ENCODE results near the gene TBXT. TPM values are rescaled to one million over a fixed set of nuclear protein-coding genes. Genes with fewer than 3 reads are reported as not detected.

TBXT gene, protein sequence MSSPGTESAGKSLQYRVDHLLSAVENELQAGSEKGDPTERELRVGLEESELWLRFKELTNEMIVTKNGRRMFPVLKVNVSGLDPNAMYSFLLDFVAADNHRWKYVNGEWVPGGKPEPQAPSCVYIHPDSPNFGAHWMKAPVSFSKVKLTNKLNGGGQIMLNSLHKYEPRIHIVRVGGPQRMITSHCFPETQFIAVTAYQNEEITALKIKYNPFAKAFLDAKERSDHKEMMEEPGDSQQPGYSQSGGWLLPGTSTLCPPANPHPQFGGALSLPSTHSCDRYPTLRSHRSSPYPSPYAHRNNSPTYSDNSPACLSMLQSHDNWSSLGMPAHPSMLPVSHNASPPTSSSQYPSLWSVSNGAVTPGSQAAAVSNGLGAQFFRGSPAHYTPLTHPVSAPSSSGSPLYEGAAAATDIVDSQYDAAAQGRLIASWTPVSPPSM
- not detected in 2 replicates for total RNA-seq (2014; rRNA removed; shearing (Covaris generic); ENCODE audit: low replicate concordance)

DNA sequence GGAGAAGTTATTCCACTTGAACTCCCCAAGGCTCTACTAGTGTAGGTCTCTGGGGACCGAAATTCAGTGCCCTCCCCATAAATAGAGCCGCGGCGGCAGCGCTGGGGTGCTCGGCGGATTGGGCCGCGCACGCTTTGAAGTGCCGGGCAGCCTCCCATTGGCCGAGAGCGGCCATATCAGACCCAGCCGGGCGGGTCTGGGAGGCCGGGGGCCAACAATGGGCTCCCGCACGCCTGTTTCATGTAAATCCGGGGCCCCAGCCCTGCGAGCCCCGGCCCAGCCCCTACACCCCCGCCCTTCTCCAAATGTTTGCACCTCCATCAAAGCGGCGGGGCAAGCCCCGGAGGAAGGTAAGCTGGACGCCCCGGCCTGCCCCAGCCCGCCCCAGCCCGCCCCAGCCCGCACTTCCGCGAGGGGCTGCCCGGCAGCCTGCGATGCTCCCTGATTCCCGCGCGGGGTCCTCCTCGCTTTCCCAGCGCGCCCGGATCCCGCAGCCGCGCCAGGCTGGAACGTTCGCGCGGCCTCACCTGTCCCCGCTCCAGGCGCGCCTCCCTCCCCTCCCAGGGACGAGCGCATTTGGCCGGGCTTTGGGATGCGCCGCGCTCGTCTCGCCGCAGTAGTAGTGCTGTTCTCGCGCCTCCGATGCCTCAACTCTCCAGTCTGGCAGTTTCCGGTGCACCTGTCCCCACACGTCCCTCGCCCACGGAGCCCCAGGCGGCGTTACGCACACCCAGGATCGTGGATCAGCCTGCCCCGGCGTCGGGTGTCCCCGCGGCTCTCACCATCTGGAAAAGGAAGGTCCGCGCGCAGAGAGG, at the start of gene TBXT:
Gene TBXT (minus strand): TSS at position 51 of the 815 bp plus-strand sequence. CDS start 260 bp downstream, outside the sequence.
- Histone ChIP-seq H3K9me3 (no peaks in the 10 kb centered on the region), H3K36me3 (no peaks in the 10 kb centered on the region), H3K4me3 (peak within 1 kb of the TSS; percentile 41), H3K27me3 (peaks cover 28% of the 10 kb centered on the region)
- DNase-seq = peak; percentile 17

DNA sequence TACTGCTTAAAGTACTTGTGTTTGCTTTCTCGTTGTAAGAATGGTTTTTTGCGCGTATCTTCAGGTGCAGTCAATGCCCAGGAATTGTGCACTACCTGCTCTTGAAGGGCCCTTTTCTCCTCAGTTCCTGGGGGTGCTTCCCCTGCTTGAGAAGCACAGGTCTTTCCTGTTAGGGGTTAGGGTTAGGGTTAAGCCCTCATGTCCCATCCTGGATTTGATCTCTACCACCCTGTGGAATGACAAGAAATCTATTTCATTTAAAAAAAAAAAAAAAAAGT, 39.6 kb upstream of the TBXT start:
- no peaks in the 10 kb centered on the region; the same call in 1 of the 2 replicates for H3K27me3 ChIP-seq
- H3K36me3 ChIP-seq = no peaks in the 10 kb centered on the region
- no peak overlapping the region for H3K4me3 ChIP-seq
- DNase-seq = no peak
- H3K9me3 ChIP-seq = no peaks in the 10 kb centered on the region

DNA sequence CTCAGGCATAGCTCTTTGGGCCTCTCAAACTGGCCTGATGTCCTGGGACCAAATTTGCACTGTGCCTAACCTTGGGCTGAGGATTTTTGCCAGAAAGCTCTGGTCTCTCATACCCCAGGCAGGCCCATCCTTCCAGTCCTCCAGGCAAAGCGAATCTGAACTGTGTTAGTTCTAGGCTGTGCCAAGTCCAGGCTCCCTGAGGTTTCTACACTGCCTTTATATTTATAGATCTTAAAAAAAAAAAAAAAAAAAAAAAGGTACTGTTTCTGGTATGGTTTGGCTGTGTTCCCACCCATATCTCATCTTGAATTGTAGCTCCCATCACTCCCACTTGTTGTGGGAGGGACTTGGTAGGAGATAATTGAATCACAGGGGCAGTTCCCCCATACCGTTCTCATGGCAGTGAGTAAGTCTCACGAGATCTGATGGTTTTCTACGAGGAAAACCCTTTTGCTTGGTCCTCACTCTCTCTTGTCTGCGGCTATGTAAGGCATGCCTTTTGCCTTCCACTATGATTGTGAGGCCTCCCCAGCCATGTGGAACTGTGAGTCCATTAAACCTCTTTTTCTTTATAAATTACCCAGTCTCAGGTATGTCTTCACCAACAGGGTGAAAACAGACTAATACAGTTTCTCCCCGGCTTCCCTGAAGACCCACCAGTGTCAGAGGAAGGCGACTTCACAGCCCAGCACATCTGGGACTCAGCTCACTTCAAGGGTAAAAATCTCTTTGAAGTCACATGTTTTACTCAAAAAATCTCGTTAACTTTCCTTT, 39.0 kb upstream of the TBXT start:
- Histone ChIP-seq H3K9me3 (no peaks in the 10 kb centered on the region), H3K27me3 (no peaks in the 10 kb centered on the region), H3K36me3 (no peaks in the 10 kb centered on the region), H3K4me3 (no peak overlapping the region)
- no peak for DNase-seq

DNA sequence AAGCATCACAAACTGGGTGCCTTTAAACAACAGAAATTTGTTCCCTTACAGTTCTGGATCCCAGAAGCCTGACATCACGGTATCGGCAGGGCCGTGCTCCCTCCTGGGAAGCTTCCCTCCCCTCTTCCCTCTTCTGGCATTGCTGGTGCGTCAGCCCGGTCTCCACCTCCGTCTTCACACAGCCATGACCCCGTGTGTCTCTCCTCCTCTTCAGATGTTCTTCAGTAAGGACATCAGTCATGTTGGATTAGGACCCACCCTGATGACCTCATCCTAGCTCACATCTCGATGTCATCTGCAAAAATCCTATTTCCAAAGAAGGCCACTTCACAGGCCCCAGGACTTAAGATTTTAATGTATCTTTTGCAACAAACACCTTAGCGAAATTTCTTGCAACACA, 38.4 kb upstream of the TBXT start:
- Histone ChIP-seq H3K27me3 (no peaks in the 10 kb centered on the region), H3K4me3 (no peak overlapping the region), H3K36me3 (no peaks in the 10 kb centered on the region), H3K9me3 (no peaks in the 10 kb centered on the region)
- DNase-seq = no peak

DNA sequence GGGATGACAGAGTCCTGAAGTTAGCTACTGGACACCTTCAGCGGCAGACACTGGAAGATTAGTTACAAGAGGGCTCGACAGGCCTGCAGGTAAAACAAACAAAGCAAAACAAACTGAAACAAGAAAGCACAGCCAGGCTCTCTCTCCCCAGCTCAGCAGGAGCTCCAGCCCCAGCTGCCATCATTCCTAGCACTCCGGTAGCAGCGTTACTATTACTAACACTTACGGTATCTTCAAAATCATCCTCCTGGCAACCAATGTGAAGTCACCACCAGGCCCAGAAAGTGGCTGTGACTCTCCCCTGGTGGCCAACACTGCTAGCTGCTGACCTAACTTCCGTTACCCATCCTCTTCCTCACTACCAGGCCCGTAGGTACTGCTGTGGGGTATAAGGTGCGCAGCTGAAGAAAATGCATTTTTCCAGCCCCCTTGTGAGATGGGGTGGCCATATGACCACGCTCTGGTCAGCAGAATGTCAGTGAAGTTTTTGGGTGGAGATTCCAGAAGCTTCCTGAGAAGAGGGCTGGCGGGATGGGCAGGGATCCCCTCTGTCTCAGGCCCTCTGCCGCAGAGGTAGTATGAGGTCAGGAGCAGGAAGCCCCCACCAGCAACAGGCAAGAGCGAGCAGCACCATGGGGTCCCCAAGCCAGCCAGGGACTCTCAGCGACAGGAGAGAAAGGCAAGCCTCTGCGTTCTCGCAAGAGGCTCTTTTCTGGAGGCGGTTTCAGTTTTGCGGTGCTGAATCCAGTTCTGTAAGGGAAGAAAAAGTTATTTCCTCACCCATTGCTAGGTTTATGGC, 37.4 kb upstream of the TBXT start:
- Histone ChIP-seq H3K4me3 (no peak overlapping the region), H3K36me3 (no peaks in the 10 kb centered on the region)
- no peak for DNase-seq

DNA sequence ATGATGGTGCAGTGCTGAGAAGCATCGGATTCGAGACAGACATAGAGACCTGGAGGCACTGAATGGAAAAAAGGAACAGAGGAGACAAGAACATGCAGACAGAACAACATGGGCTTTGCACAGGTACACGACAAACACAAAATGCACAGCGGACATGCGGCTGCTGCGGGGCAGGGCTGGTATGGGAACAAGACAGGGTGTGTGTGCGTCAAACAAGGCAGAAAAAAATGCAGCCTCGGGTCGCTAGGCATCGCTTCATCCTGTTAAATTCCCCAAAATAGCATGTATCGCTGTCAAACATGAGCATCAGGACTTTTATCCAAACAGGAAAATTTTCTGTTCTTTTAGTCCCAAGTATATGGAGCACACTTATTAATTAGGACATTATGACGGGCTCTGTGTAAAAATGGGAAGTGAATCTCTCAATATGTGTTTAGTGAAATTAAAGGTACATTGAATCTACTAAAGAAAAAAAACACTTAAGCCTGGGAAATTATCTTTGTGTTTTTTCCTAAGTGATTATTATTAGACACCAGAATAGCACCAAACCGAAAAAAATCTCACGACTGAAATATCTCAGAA, 36.1 kb upstream of the TBXT start:
- no peak for DNase-seq
- Histone ChIP-seq H3K36me3 (no peaks in the 10 kb centered on the region), H3K9me3 (no peaks in the 10 kb centered on the region), H3K27me3 (no peaks in the 10 kb centered on the region), H3K4me3 (no peak overlapping the region)

More for the DNA sequence above, 37.4 kb upstream of the TBXT start:
- H3K27me3 ChIP-seq = no peaks in the 10 kb centered on the region
- H3K9me3 ChIP-seq = no peaks in the 10 kb centered on the region

DNA sequence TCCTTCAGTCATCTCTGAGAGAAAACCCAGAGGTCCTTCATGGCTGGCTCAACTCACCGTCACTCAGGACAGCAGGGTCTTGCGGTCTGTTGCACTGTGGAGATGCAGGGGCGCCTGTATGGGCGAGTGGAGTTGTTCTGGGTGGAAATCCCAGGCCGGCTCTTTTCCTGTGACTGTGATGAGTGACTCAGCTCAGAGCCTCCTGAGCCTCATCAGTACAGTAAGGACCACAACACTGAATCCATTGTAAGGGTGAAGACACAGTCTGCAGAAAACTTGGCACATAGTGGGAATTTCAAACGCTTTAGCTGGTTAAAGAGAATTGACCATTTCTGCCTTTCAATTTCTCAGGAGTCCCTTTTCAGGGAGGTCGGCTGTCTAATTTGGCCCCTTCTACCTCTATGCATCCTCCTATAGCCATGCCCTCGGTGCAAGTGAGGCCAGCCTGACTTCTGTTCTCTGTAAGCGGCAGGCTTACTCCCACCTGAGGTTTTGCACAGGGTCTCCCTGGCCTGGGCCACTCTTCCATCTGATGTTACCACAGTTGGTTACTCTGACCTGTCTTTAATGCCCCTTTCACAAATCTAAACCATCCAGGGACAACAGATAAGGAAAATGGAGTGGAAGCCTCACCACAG, 35.5 kb upstream of the TBXT start:
- Histone ChIP-seq H3K36me3 (no peaks in the 10 kb centered on the region), H3K4me3 (no peak overlapping the region), H3K9me3 (no peaks in the 10 kb centered on the region), H3K27me3 (no peaks in the 10 kb centered on the region)
- DNase-seq = no peak

DNA sequence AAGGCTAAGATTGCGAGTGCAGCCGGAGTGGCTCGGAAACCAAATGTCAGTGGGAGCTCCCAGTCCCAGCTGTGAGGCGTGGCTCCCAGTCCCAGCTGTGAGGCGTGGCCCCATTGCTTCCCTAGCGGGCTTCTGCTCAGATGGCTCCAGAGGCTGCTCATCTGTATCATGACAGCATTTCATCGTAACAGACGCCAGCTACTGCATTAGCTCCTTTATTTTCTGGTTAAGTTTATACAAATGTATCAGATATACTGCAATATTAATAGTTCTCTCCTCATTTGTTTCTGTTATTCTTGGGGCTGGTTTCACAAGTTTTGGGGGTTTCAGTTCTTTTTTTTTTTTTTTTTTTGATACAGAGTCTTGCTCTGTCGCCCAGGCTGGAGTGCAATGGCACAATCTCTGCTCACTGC, 34.7 kb upstream of the TBXT start:
- H3K27me3 ChIP-seq = no peaks in the 10 kb centered on the region
- no peaks in the 10 kb centered on the region for H3K9me3 ChIP-seq
- DNase-seq = no peak
- no peaks in the 10 kb centered on the region for H3K36me3 ChIP-seq
- no peak overlapping the region for H3K4me3 ChIP-seq

DNA sequence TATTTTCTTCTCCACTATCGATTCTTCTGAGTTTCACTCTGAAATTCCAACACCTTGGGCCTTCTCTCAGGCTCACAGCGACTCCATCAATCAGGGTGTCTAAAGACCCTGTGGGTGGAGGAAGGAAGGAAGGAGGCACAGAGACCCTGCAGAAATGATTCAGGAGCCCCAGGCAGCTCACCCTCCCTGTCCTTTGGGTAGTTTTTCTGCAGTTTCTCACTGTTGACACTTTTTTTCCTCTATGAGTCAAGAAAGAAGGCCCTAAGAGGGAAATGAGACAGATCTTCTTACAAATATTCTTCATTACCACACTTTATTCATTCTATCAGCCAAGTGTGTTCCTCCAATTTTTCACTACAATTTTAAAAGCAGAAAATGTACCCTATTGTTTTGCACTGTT, 34.2 kb upstream of the TBXT start:
- no peak for DNase-seq
- H3K4me3 ChIP-seq = no peak overlapping the region
- no peaks in the 10 kb centered on the region for H3K9me3 ChIP-seq
- no peaks in the 10 kb centered on the region for H3K27me3 ChIP-seq
- no peaks in the 10 kb centered on the region for H3K36me3 ChIP-seq

DNA sequence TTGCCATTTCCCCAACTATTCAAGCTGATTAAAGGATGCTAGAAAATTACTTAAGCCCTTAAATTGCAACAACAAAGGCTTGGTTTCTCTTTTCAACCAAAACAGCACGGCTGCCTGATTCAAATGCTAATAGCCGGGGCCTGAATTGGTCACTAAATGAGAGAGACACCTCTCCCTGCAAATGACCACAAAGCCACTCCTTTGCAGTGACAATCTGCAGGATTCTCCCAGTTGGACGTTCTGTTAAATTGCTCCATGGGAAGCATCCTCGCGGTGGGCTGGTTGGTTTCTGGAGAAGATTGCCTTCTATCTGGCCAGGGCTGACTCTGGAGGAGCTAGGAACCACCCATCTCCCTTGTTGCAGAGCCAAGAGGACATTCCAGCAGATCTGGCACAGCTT, 29.7 kb upstream of the TBXT start:
- no peaks in the 10 kb centered on the region for H3K9me3 ChIP-seq
- H3K4me3 ChIP-seq = no peak overlapping the region
- H3K27me3 ChIP-seq = no peaks in the 10 kb centered on the region
- no peaks in the 10 kb centered on the region for H3K36me3 ChIP-seq
- DNase-seq = peak; percentile 22

DNA sequence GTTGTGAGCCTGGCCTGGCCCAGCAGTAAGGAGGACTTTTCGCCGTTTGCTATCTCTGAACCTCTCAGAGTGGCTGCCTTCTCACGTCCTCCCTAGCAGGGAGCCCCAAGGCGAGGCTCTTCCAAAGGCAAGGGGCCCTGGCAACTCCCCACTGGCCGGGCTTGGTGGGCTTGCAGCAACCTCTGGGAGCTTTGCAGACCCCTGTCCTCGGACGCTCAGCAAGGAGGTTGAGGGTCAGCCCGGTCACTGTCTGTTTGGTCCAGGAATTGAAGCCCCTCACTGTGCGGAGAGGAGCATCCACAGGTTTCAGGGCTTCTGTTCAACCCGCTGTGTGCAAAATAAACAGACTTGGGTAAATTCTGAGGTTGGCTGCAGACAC, 28.2 kb upstream of the TBXT start:
- DNase-seq = no peak
- H3K27me3 ChIP-seq = no peaks in the 10 kb centered on the region
- H3K4me3 ChIP-seq = no peak overlapping the region
- no peaks in the 10 kb centered on the region for H3K9me3 ChIP-seq
- H3K36me3 ChIP-seq = no peaks in the 10 kb centered on the region

DNA sequence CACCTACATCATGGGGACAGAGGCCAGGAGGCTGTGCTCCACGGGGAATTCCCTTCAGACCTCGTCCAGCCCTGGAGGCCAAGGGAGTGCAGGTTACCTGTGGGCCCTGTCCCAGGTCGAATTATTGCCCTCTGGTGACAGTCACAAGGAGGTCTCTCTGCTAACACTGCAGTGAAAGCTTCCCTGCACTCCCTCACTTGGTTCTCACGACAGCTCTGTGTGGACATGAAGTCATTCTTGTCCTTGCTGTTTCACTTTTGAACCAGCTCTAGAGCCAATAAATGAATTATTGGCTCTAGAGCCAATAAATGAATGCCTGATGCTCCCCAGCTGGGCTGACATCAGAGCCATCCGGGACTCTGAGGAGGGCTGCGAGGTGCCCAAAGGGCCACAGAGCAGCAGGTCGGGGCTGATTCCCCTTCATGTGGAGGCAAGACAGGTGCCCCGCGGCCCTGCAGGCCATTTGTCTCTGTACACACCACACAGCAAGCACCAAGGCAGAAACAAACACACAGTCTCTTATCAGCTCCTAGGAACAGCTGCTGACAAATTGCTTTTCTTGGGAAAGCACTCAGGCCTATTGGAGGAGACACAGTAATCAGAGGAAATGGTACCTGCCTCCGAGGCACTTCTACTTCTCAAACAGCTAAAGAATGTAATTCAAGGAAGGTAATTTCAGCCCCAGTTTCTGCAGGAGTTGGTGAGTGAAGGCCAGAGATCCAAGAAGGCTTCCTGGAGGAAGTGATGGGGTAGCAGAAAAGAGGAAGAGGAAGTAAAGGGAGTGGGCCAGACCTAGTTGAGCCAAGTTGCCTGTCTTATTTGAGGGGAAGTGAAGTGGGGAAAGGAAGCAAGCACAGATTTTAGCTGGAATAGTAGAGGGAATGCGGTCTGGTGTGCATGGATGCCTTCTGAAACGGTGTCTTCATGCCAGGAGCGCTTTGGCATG, 27.5 kb upstream of the TBXT start:
- H3K9me3 ChIP-seq = no peaks in the 10 kb centered on the region
- H3K27me3 ChIP-seq = no peaks in the 10 kb centered on the region
- H3K4me3 ChIP-seq = no peak overlapping the region
- no peak for DNase-seq
- no peaks in the 10 kb centered on the region for H3K36me3 ChIP-seq

DNA sequence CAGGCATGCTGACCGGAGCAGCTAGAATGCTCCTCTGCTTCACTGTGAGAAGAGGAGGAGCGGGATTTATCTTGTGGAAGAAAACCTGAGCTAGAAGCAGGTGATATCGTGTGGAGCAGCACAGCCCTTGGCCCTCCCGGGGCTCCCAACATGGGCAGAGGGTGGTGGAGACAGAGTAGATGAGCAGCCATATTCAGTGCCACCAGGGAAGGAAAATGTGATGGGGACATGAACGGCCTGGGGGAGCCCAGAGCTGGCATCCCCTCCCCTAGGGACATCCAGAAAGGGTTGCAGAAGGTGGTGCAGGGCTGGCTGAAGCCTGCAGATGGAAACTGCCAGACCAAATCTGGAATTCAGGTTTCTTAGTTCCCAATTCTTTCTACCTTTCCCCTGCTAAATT, 24.9 kb upstream of the TBXT start:
- Histone ChIP-seq H3K27me3 (no peaks in the 10 kb centered on the region), H3K4me3 (no peak overlapping the region), H3K36me3 (no peaks in the 10 kb centered on the region), H3K9me3 (no peaks in the 10 kb centered on the region)
- no peak for DNase-seq

DNA sequence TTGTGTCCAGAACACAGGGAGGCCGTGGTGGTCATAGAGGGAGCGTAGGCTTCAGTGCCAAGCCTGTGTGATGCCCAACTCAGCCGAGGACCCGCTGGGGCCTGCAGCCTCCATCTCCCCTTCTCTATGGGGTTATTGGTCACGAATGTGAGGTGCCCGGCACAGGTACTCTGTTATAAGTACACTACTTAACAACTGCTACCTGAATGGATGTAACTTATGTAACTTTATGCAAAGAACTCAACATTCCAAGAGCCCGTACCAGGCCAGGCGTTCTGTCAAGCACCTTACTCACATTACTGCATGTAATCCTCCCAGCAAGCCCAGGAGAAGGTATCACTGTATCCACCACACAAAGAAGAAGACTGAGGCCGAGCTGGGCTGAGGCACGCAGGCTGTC, 24.5 kb upstream of the TBXT start:
- no peaks in the 10 kb centered on the region for H3K9me3 ChIP-seq
- no peaks in the 10 kb centered on the region for H3K27me3 ChIP-seq
- no peaks in the 10 kb centered on the region for H3K36me3 ChIP-seq
- no peak overlapping the region for H3K4me3 ChIP-seq
- DNase-seq = no peak

DNA sequence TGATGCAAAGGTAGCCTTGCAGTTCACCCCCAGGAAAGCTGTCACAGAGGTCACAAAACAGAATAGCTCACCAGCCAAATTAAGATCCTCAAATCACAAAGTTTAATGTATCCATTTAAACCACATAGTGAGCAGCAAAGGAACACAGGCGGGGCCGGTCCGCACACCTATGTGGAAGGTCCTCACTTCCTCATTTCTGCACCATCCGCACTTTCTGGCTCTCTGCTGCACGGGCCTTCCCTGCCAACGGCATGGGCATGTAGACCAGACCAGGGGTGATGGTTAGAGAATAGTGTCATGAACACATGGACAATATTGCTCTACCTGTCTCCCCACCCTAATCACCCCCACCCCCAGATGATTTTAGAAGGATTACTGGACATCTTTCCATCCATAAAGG, 12.1 kb upstream of the TBXT start:
- no peaks in the 10 kb centered on the region for H3K9me3 ChIP-seq
- no peaks in the 10 kb centered on the region for H3K36me3 ChIP-seq
- no peak for DNase-seq
- peaks cover 5% of the 10 kb centered on the region for H3K27me3 ChIP-seq
- H3K4me3 ChIP-seq = no peak overlapping the region

Measured in MG63 (cell line).